ENCODE measurements around the gene S100A14. TPM values are rescaled to one million over a fixed set of nuclear protein-coding genes. Genes with fewer than 3 reads are reported as not detected.
A peak's percentile ranks its signal among the peaks of the same experiment; 100 is the strongest.

The S100A14 gene
- total and polyA plus RNA-seq, 2 of the 13 experiments (the other 11 are each of a cell fraction or from before 2014, with no cell fraction given) = 1.4 to 7.7 TPM

DNA sequence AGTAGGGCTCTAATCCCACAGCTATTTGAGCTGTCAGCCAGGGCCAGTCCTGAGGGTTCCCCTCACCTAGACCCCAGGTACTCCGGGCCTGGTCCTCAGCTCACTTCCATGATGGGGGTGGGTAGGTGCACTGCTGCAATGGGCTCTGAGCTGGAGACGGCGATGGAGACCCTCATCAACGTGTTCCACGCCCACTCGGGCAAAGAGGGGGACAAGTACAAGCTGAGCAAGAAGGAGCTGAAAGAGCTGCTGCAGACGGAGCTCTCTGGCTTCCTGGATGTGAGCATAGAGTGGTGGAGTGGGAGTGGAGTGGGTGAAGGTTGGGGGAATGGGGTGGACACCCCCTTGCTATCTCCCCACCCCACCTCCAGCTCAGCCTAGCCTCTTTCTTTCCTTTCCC, 14.3 kb upstream of the S100A14 start (continued):
- TF ChIP-seq, protein P1, sequence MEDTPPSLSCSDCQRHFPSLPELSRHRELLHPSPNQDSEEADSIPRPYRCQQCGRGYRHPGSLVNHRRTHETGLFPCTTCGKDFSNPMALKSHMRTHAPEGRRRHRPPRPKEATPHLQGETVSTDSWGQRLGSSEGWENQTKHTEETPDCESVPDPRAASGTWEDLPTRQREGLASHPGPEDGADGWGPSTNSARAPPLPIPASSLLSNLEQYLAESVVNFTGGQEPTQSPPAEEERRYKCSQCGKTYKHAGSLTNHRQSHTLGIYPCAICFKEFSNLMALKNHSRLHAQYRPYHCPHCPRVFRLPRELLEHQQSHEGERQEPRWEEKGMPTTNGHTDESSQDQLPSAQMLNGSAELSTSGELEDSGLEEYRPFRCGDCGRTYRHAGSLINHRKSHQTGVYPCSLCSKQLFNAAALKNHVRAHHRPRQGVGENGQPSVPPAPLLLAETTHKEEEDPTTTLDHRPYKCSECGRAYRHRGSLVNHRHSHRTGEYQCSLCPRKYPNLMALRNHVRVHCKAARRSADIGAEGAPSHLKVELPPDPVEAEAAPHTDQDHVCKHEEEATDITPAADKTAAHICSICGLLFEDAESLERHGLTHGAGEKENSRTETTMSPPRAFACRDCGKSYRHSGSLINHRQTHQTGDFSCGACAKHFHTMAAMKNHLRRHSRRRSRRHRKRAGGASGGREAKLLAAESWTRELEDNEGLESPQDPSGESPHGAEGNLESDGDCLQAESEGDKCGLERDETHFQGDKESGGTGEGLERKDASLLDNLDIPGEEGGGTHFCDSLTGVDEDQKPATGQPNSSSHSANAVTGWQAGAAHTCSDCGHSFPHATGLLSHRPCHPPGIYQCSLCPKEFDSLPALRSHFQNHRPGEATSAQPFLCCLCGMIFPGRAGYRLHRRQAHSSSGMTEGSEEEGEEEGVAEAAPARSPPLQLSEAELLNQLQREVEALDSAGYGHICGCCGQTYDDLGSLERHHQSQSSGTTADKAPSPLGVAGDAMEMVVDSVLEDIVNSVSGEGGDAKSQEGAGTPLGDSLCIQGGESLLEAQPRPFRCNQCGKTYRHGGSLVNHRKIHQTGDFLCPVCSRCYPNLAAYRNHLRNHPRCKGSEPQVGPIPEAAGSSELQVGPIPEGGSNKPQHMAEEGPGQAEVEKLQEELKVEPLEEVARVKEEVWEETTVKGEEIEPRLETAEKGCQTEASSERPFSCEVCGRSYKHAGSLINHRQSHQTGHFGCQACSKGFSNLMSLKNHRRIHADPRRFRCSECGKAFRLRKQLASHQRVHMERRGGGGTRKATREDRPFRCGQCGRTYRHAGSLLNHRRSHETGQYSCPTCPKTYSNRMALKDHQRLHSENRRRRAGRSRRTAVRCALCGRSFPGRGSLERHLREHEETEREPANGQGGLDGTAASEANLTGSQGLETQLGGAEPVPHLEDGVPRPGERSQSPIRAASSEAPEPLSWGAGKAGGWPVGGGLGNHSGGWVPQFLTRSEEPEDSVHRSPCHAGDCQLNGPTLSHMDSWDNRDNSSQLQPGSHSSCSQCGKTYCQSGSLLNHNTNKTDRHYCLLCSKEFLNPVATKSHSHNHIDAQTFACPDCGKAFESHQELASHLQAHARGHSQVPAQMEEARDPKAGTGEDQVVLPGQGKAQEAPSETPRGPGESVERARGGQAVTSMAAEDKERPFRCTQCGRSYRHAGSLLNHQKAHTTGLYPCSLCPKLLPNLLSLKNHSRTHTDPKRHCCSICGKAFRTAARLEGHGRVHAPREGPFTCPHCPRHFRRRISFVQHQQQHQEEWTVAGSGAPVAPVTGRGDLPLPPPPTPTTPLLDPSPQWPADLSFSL (CRISPR knock-in tag; IDR thresholded peaks at IDR 0.05) = no peak
- TF ChIP-seq ZNF777 (CRISPR knock-in tag; IDR thresholded peaks at IDR 0.05) (no peak), ZNF468 (CRISPR knock-in tag; IDR thresholded peaks at IDR 0.05) (no peak), HIVEP1 (CRISPR knock-in tag; IDR thresholded peaks at IDR 0.05) (no peak), ZNF383 (CRISPR knock-in tag; IDR thresholded peaks at IDR 0.05; ENCODE audit: borderline replicate concordance) (no peak)
- TF ChIP-seq, protein P2, sequence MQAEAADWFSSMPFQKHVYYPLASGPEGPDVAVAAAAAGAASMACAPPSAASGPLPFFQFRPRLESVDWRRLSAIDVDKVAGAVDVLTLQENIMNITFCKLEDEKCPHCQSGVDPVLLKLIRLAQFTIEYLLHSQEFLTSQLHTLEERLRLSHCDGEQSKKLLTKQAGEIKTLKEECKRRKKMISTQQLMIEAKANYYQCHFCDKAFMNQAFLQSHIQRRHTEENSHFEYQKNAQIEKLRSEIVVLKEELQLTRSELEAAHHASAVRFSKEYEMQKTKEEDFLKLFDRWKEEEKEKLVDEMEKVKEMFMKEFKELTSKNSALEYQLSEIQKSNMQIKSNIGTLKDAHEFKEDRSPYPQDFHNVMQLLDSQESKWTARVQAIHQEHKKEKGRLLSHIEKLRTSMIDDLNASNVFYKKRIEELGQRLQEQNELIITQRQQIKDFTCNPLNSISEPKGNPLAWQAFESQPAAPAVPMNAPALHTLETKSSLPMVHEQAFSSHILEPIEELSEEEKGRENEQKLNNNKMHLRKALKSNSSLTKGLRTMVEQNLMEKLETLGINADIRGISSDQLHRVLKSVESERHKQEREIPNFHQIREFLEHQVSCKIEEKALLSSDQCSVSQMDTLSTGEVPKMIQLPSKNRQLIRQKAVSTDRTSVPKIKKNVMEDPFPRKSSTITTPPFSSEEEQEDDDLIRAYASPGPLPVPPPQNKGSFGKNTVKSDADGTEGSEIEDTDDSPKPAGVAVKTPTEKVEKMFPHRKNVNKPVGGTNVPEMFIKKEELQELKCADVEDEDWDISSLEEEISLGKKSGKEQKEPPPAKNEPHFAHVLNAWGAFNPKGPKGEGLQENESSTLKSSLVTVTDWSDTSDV (CRISPR knock-in tag; IDR thresholded peaks at IDR 0.05) = no peak
- TF ChIP-seq, protein P3, sequence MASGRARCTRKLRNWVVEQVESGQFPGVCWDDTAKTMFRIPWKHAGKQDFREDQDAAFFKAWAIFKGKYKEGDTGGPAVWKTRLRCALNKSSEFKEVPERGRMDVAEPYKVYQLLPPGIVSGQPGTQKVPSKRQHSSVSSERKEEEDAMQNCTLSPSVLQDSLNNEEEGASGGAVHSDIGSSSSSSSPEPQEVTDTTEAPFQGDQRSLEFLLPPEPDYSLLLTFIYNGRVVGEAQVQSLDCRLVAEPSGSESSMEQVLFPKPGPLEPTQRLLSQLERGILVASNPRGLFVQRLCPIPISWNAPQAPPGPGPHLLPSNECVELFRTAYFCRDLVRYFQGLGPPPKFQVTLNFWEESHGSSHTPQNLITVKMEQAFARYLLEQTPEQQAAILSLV (CRISPR knock-in tag; IDR thresholded peaks at IDR 0.05; ENCODE audit: borderline replicate concordance) = no peak
- TF ChIP-seq, protein P4, sequence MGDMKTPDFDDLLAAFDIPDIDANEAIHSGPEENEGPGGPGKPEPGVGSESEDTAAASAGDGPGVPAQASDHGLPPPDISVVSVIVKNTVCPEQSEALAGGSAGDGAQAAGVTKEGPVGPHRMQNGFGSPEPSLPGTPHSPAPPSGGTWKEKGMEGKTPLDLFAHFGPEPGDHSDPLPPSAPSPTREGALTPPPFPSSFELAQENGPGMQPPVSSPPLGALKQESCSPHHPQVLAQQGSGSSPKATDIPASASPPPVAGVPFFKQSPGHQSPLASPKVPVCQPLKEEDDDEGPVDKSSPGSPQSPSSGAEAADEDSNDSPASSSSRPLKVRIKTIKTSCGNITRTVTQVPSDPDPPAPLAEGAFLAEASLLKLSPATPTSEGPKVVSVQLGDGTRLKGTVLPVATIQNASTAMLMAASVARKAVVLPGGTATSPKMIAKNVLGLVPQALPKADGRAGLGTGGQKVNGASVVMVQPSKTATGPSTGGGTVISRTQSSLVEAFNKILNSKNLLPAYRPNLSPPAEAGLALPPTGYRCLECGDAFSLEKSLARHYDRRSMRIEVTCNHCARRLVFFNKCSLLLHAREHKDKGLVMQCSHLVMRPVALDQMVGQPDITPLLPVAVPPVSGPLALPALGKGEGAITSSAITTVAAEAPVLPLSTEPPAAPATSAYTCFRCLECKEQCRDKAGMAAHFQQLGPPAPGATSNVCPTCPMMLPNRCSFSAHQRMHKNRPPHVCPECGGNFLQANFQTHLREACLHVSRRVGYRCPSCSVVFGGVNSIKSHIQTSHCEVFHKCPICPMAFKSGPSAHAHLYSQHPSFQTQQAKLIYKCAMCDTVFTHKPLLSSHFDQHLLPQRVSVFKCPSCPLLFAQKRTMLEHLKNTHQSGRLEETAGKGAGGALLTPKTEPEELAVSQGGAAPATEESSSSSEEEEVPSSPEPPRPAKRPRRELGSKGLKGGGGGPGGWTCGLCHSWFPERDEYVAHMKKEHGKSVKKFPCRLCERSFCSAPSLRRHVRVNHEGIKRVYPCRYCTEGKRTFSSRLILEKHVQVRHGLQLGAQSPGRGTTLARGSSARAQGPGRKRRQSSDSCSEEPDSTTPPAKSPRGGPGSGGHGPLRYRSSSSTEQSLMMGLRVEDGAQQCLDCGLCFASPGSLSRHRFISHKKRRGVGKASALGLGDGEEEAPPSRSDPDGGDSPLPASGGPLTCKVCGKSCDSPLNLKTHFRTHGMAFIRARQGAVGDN (CRISPR knock-in tag; IDR thresholded peaks at IDR 0.05) = peak; percentile 47; the same call in 1 of the 2 replicates
- TF ChIP-seq, protein P5, sequence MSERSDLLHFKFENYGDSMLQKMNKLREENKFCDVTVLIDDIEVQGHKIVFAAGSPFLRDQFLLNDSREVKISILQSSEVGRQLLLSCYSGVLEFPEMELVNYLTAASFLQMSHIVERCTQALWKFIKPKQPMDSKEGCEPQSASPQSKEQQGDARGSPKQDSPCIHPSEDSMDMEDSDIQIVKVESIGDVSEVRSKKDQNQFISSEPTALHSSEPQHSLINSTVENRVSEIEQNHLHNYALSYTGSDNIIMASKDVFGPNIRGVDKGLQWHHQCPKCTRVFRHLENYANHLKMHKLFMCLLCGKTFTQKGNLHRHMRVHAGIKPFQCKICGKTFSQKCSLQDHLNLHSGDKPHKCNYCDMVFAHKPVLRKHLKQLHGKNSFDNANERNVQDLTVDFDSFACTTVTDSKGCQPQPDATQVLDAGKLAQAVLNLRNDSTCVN (CRISPR knock-in tag; IDR thresholded peaks at IDR 0.05; ENCODE audit: borderline replicate concordance) = 0 out of 2 replicates have a peak, but pooled peaks have one; percentile 1

All from HepG2 (cell line).